Neural progenitor cell (in vitro differentiated cells): ENCODE data around the gene VSIG1. TPM values are rescaled to one million over a fixed set of nuclear protein-coding genes. Genes with fewer than 3 reads are reported as not detected.

Experiments used
- DNase-seq: peaks from one replicate; pipeline ENCODE4 v3.0.0-alpha.2; 2016; ENCODE audit warnings: low spot score
- H2AFZ ChIP-seq: fragments of 200-600 bp; sonication (generic); replicated peaks from 2 replicates; pipeline ENCODE4 v1.6.1; 2016; ENCODE audit warnings: antibody characterized with exemption
- H3F3A ChIP-seq: fragments of 200-600 bp; sonication (generic); 2 replicates; pipeline ENCODE4 v1.6.1; 2016; ENCODE audit warnings: antibody characterized with exemption, low read depth
- H3K27ac ChIP-seq: fragments of 200-600 bp; sonication (generic); 2 replicates; pipeline ENCODE4 v1.5.1; 2016; ENCODE audit warnings: mild to moderate bottlenecking
- H3K27me3 ChIP-seq: fragments of 200-600 bp; sonication (generic); 2 replicates; pipeline ENCODE4 v1.6.1; 2016; ENCODE audit warnings: mild to moderate bottlenecking, moderate library complexity
- H3K36me3 ChIP-seq: fragments of 200-600 bp; sonication (generic); 2 replicates; pipeline ENCODE4 v1.5.1; 2016
- H3K4me1 ChIP-seq: fragments of 200-600 bp; sonication (generic); 2 replicates; pipeline ENCODE4 v1.6.1; 2016; ENCODE audit warnings: mixed run types
- H3K4me2 ChIP-seq: fragments of 200-600 bp; sonication (generic); 2 replicates; pipeline ENCODE4 v1.6.1; 2016
- H3K4me3 ChIP-seq: fragments of 200-600 bp; sonication (generic); 2 replicates; pipeline ENCODE4 v1.5.1; 2016
- H3K79me2 ChIP-seq: fragments of 200-600 bp; sonication (generic); 2 replicates; pipeline ENCODE4 v1.6.1; 2016; ENCODE audit warnings: low read depth
- H3K9ac ChIP-seq: fragments of 200-600 bp; sonication (generic); 2 replicates; pipeline ENCODE4 v1.6.1; 2016
- H3K9me3 ChIP-seq: fragments of 200-600 bp; sonication (generic); 2 replicates; pipeline ENCODE4 v1.5.1; 2016; ENCODE audit warnings: low read depth
- H4K20me1 ChIP-seq: fragments of 200-600 bp; sonication (generic); 2 replicates; pipeline ENCODE4 v1.6.1; 2016; ENCODE audit warnings: low read depth
- H3K27ac Mint-ChIP-seq: 3 replicates; pipeline ENCODE4 v1.8.0; 2021; ENCODE audit warnings: mixed read lengths
- H3K27me3 Mint-ChIP-seq: 2 replicates; pipeline ENCODE4 v1.8.0; 2022; ENCODE audit warnings: low read depth, mild to moderate bottlenecking, inconsistent platforms, moderate library complexity, mixed read lengths; ENCODE audit not compliant: insufficient read depth
- H3K36me3 Mint-ChIP-seq: 3 replicates; pipeline ENCODE4 v1.8.0; 2021; ENCODE audit warnings: mixed read lengths
- H3K4me1 Mint-ChIP-seq: 3 replicates; pipeline ENCODE4 v1.8.0; 2021; ENCODE audit warnings: mixed read lengths
- H3K4me3 Mint-ChIP-seq: 3 replicates; pipeline ENCODE4 v1.8.0; 2021; ENCODE audit warnings: mild to moderate bottlenecking, moderate library complexity, mixed read lengths
- H3K9me3 Mint-ChIP-seq: 3 replicates; pipeline ENCODE4 v1.8.0; 2020; ENCODE audit warnings: mixed read lengths
- EZH2 ChIP-seq: fragments of 200-600 bp; sonication (generic); IDR thresholded peaks from 2 replicates; pipeline ENCODE4 v1.6.1; 2017; ENCODE audit warnings: antibody characterized with exemption, mild to moderate bottlenecking, moderate library complexity
- EZH2phosphoT487 ChIP-seq: fragments of 200-600 bp; sonication (generic); IDR thresholded peaks from 2 replicates; pipeline ENCODE4 v1.6.1; 2017; ENCODE audit warnings: antibody characterized with exemption
- total RNA-seq: library from RNA; depleted of rRNA; stranded (reverse); fragments of >200 nt; gene quantifications from 2 replicates; pipeline ENCODE4 v1.2.3, GENCODE V29; 2015; ENCODE audit warnings: low replicate concordance
- TF ChIP-seq, protein P1 (sequence below): fragments of 200-600 bp; sonication (generic); IDR thresholded peaks from 2 replicates; pipeline ENCODE4 v1.5.1; 2017; ENCODE audit warnings: antibody characterized with exemption, mild to moderate bottlenecking

VSIG1 gene
- total RNA-seq, 1 donor from 2014 or later: 0.22 TPM

DNA sequence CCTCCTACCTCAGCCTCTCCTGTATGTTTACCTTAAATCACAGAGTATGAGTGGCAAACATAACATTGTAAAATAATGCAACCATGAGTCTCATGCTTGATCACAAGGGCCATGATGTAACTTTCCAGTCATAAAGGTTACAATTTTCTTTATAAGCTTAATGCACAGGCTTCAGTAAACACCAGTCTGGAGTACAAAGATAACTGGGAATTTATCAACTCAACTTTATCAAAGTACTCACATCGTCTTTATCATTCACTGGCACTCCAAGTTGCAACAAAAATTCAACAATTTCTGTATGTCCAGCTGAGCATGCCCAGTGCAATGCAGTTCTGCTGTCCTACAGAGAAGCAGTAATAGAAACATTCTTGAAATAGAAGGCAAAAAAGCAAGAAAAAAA lies 43.6 kb downstream of the VSIG1 start:
- H3K9me3 Mint-ChIP-seq: no peaks in the 10 kb centered on the region
- no peak overlapping the region for H3K4me3 ChIP-seq
- H3K27me3 Mint-ChIP-seq: no peaks in the 10 kb centered on the region
- TF ChIP-seq, protein P1, sequence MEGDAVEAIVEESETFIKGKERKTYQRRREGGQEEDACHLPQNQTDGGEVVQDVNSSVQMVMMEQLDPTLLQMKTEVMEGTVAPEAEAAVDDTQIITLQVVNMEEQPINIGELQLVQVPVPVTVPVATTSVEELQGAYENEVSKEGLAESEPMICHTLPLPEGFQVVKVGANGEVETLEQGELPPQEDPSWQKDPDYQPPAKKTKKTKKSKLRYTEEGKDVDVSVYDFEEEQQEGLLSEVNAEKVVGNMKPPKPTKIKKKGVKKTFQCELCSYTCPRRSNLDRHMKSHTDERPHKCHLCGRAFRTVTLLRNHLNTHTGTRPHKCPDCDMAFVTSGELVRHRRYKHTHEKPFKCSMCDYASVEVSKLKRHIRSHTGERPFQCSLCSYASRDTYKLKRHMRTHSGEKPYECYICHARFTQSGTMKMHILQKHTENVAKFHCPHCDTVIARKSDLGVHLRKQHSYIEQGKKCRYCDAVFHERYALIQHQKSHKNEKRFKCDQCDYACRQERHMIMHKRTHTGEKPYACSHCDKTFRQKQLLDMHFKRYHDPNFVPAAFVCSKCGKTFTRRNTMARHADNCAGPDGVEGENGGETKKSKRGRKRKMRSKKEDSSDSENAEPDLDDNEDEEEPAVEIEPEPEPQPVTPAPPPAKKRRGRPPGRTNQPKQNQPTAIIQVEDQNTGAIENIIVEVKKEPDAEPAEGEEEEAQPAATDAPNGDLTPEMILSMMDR: no peak
- TF ChIP-seq EZH2phosphoT487 (no peak), EZH2 (no peak)
- no peak overlapping the region for H3K4me2 ChIP-seq
- H3K4me1 ChIP-seq: peaks cover 6% of the 10 kb centered on the region
- no peak for DNase-seq
- peaks cover 14% of the 10 kb centered on the region for H3K4me1 Mint-ChIP-seq
- no peaks in the 10 kb centered on the region for H3F3A ChIP-seq
- peak overlapping the region; percentile 47 for H3K4me3 Mint-ChIP-seq
- peaks cover 14% of the 10 kb centered on the region for H3K36me3 Mint-ChIP-seq
- no peaks in the 10 kb centered on the region for H3K36me3 ChIP-seq
- H3K27ac ChIP-seq: no peak overlapping the region
- no peak overlapping the region for H3K9ac ChIP-seq
- H3K27me3 ChIP-seq: no peaks in the 10 kb centered on the region
- no peak overlapping the region for H3K27ac Mint-ChIP-seq
- H4K20me1 ChIP-seq: peaks cover 4% of the 10 kb centered on the region
- H2AFZ ChIP-seq: no peak overlapping the region
- H3K79me2 ChIP-seq: peaks cover 23% of the 10 kb centered on the region
- H3K9me3 ChIP-seq: no peaks in the 10 kb centered on the region

DNA sequence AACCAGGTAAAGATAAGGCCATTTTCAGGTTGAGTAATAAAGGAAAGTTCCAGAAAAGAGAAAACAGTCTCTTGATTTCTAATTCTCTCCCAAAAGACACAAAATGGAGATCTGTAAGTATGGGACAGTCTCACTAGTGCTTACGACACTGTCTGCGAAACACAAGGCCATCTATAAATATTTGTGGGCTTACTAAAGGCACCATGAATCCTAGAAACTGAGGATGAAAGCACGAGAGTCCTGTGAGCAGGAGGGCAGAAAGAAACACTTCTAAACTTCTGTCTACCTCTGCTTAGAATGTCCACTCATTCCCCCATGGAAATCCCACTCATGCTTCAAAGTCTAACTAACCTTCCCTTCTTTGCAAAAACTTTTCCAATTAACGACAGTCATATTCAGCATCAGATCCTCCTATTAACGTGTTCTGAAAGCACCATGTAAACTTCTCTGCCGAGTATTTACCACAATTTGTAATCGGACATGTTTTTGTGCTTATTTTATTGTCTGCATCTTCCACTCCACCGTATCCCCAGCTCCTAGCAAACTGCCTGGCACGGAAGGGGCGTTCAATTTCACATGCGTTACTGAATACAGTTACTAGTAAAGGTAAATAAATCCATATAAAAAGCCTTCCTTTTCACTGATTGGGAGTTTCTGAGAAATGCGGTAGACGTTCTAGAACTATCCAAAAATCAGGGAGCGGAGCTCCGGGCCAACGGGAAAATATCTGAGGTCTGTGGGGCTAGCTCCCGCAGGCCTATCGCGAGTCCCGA lies 45.8 kb downstream of the VSIG1 start:
- DNase-seq: no peak
- Histone ChIP-seq H3K79me2 (peaks cover 23% of the 10 kb centered on the region), H3K9ac (peak overlapping the region; percentile 86), H3K4me1 (peaks cover 6% of the 10 kb centered on the region), H4K20me1 (peaks cover 4% of the 10 kb centered on the region), H3F3A (no peaks in the 10 kb centered on the region), H3K9me3 (no peaks in the 10 kb centered on the region), H2AFZ (peak overlapping the region; percentile 75), H3K36me3 (no peaks in the 10 kb centered on the region), H3K4me3 (peak overlapping the region; percentile 88), H3K4me2 (peak overlapping the region; percentile 81), H3K27me3 (no peaks in the 10 kb centered on the region), H3K27ac (peak overlapping the region; percentile 80)
- Mint-ChIP-seq H3K36me3 (peaks cover 9% of the 10 kb centered on the region), H3K9me3 (no peaks in the 10 kb centered on the region), H3K27me3 (no peaks in the 10 kb centered on the region), H3K4me3 (no peak overlapping the region), H3K27ac (no peak overlapping the region), H3K4me1 (peaks cover 14% of the 10 kb centered on the region)
- TF ChIP-seq EZH2 (no peak), EZH2phosphoT487 (no peak)
- TF ChIP-seq, protein P1: no peak

DNA sequence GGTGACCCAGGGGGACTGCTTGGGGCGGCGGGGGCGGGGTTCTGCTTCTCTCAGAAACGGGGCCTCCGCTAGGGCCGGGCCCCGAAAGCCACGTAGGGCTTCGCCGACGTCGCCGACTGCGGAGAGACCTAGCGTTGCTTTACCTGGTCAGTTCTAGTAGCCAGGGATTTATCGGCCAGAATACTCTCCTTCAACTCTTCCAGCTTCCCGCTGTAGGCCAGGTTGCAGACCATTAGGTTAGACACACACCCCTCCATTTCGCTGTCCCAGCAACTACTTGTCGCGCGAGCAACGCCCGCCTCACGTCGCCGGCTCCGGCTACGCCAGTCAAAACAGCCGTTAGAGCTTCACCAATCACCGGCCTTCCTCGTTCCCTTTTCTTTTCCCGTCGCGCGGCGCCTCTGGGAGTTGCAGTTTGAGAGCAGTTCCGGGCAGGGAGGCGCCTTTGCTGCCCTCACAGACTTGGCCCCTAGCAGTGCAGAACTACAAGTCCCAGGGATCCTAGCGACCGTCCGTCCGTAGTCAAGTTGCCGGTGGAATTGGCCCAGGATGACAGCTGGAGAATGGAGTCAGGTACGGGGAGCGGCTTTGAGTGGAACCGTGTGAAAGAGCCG lies 46.5 kb downstream of the VSIG1 start, which contains the start of the genes ATG4A and PSMD10:
Gene ATG4A (plus strand): TSS at position 515 of the 614 bp plus-strand sequence. CDS start 49 bp downstream, at position 564.
Gene PSMD10 (minus strand): TSS at position 279 of the 614 bp plus-strand sequence. CDS start 22 bp downstream, at position 257.
- H3K79me2 ChIP-seq: peaks cover 23% of the 10 kb centered on the region
- peaks cover 6% of the 10 kb centered on the region for H3K4me1 ChIP-seq
- no peaks in the 10 kb centered on the region for H3F3A ChIP-seq
- TF ChIP-seq EZH2 (no peak), EZH2phosphoT487 (no peak)
- TF ChIP-seq, protein P1: no peak
- H3K36me3 Mint-ChIP-seq: peaks cover 5% of the 10 kb centered on the region
- H3K4me3 Mint-ChIP-seq: no peak within 1 kb of the TSS
- peaks cover 4% of the 10 kb centered on the region for H4K20me1 ChIP-seq
- H3K4me1 Mint-ChIP-seq: peaks cover 14% of the 10 kb centered on the region
- H3K27me3 Mint-ChIP-seq: no peaks in the 10 kb centered on the region
- H3K4me3 ChIP-seq: peak within 1 kb of the TSS; percentile 88
- peak; percentile 96 for DNase-seq
- peak within 1 kb of the TSS; percentile 80 for H3K27ac ChIP-seq
- no peaks in the 10 kb centered on the region for H3K9me3 ChIP-seq
- no peaks in the 10 kb centered on the region for H3K27me3 ChIP-seq
- H3K27ac Mint-ChIP-seq: no peak within 1 kb of the TSS
- H3K4me2 ChIP-seq: peak within 1 kb of the TSS; percentile 81
- H3K9me3 Mint-ChIP-seq: no peaks in the 10 kb centered on the region
- no peaks in the 10 kb centered on the region for H3K36me3 ChIP-seq
- peak within 1 kb of the TSS; percentile 86 for H3K9ac ChIP-seq
- H2AFZ ChIP-seq: peak within 1 kb of the TSS; percentile 85
